Posterior cingulate gyrus (tissue), 11 donors: Measurements from ENCODE around the gene IGF2BP3.

Experiments used
- DNase-seq, 10 donors: peaks; one replicate each; pipeline versions ENCODE4 v3.0.0 to v3.0.0-alpha.2; 2020 to 2021; ENCODE audit warnings: mixed read lengths in 3 of 10
- intact Hi-C: fragments of 100-400 bp; cut with DNase I; formaldehyde crosslinking; loops from one replicate; pipeline ENCODE4 v1.15.1; 2023

The IGF2BP3 gene

GRCh38 chr7:23389701-23390100 is 80.6 kb downstream of the IGF2BP3 start:
- intact Hi-C loops: no loop called here
- DNase-seq: no peak

DNA sequence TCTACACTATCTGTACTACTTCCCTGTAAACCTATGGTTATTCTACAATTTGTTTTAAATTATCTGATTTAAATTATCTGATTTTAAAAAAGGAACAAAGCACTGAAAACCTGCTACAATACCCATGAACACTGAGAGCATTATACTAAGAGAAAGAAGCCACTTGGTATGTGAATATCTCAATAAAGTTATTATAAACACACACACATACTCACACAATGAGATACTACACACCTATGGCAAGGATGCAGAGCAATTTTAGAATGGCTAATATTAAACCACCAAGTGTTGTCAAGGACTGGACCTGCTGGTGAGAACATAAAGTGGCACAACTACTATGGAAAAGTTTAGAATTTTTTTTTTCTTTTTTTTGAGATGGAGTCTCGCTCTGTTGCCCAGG is 82.7 kb downstream of the IGF2BP3 start:
- intact Hi-C loops: no loop called here
- no peak for DNase-seq

DNA sequence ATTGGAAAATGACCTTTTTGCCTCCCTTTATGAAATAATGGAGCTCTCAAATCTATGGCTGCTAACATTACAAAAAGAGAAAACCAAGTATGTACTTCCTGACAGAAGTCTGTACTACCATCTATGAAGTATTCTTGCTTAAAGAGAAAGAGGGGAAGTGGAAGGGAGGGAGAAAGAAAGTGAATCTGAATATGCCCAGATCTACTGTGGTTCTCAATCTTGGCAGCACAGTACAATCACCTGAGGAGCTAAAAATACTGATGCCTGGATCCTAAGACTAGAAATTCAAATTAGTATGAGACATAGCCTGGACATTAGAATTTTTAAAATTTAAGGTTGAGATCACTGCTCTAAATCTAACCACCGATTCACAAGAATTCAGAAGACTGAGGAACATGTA is 85.2 kb downstream of the IGF2BP3 start:
- intact Hi-C loops: no loop called here
- no peak for DNase-seq

- intact Hi-C loops: no loop called here
- DNase-seq: no peak
Observed at GRCh38 chr7:23383225-23383624, 87.1 kb downstream of the IGF2BP3 start.

DNA sequence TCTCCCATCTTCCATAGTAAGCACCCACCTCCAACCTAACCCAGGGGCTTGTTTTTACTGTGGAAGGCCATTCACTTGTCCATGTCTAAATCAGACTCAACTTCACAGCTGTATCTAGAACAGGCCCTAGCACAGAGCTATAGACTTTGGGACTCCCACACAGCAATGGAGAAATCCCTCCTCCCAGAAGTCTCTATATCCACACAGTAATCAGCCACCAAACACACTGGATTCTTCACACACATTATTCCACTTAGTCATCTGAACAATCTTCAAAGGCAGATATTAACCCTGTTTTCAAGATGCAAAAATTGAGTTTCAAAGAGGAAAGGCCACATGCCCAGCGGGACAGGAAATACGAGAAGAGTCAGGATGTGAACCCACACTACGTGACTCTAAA is 89.3 kb downstream of the IGF2BP3 start:
- DNase-seq: no peak
- intact Hi-C loops: no loop called here

- intact Hi-C loops: no loop called here
- no peak for DNase-seq
Observed at GRCh38 chr7:23380556-23380955, 89.7 kb downstream of the IGF2BP3 start.

DNA sequence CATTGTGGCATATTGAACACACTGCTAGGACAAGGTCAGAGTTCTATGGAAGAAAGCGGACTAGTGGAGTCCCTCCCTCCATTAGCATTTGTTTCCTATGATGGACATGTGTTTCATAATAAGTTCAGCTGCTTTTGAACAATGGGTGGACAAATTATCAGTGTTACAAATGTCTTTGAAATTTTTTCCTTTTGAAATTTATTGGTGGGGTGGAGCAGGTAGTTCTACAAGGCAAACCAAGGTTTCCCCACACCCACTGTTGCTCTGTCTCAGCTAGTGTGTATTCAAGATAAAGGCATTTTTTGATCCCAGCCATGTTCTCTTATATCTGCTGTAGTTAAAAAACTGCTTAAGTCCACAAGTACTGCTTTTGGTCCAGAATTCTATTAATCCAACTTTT is 91.3 kb downstream of the IGF2BP3 start:
- intact Hi-C loops: no loop called here
- no peak for DNase-seq

- DNase-seq: no peak
- intact Hi-C loops: no loop called here
Observed at GRCh38 chr7:23377134-23377533, 93.2 kb downstream of the IGF2BP3 start.

GRCh38 chr7:23373151-23374004 is 96.9 kb downstream of the IGF2BP3 start:
- intact Hi-C loops: no loop called here
- no peak for DNase-seq

- no peak for DNase-seq
- intact Hi-C loops: no loop called here
Observed at GRCh38 chr7:23372611-23373010, 97.7 kb downstream of the IGF2BP3 start.

- intact Hi-C loops: no loop called here
- no peak for DNase-seq
Observed at GRCh38 chr7:23371654-23372053, 98.6 kb downstream of the IGF2BP3 start.

DNA sequence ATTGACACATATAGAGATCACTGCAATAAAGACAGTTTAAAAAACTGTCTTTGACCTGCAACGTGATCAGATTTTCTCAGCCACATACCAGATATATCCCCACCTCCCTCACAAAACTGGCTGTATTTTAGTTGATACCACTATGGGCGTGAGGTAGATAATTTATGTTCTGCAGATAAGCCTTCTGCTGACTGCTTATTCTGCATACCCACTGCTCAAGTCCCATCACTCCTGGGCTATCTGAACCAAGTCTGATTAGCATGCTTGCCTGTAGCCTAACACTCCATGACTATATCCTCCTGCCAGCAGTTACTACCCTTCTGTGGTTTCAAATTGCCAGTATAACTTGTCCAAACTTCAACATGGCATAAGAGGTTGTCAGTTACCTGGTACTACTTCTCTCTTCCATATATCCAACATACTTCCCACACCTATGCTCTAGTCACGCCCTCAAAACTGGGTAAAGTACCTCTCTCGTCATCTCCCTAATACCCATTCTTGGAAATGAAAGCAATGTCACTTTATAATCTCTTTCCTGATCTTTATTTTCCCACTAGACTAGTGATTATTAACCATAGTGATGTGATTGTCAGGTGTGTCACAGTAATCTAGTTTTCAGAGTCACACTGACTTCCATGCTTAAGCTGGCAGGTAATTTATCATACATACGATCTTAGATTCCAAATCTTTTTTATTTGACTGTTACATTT is 100.4 kb downstream of the IGF2BP3 start:
- intact Hi-C loops: no loop called here
- DNase-seq: no peak

DNA sequence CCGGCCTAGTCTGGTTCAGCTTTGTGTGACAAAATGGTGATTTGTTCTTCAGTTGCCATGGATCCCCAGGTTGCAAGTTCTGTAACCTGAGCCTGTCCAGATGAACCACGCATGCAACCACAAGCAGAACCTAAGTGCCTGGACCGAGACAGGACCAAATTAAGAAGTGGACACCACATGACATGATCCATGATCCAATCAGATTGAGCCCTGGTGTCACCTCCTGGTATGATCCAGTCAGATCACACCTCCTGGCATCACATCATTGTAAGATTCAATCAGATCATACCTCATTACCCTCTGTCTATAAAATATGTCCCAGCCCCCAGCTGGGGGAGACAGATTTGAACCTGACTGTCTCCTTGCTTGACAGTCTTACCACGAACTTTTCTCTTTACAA is 101.2 kb downstream of the IGF2BP3 start:
- no peak for DNase-seq
- intact Hi-C loops: no loop called here

- no peak for DNase-seq
- intact Hi-C loops: no loop called here
Observed at GRCh38 chr7:23358152-23358674, 112.1 kb downstream of the IGF2BP3 start.

GRCh38 chr7:23357190-23358093 is 112.8 kb downstream of the IGF2BP3 start:
- intact Hi-C loops: no loop called here
- no peak for DNase-seq

- no peak for DNase-seq
- intact Hi-C loops: no loop called here
Observed at GRCh38 chr7:23356726-23357125, 113.6 kb downstream of the IGF2BP3 start.

GRCh38 chr7:23356168-23356567 is 114.1 kb downstream of the IGF2BP3 start:
- no peak for DNase-seq
- intact Hi-C loops: no loop called here

DNA sequence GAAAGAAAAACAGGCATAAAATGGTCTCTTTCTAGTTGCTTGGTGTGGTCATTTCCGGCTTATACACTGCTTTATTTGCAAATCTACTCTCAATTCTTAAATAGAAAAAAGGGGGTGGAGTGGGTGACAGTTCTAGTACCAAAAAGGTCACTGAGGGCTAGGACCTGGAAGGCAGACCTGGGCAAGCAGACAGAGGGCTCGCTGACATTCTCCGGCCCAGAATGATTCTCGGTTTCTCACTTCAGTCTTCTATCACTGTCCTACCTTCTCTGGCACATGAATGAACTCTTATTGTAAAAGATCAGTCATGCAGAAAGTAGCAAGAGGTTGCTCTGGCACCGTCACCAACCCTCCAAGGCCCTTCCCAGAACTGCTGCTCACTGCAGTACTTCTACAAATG is 117.1 kb downstream of the IGF2BP3 start:
- no peak for DNase-seq
- intact Hi-C loops: no loop called here

- intact Hi-C loops: no loop called here
Observed at GRCh38 chr7:23350466-23350865, 119.8 kb downstream of the IGF2BP3 start.

DNA sequence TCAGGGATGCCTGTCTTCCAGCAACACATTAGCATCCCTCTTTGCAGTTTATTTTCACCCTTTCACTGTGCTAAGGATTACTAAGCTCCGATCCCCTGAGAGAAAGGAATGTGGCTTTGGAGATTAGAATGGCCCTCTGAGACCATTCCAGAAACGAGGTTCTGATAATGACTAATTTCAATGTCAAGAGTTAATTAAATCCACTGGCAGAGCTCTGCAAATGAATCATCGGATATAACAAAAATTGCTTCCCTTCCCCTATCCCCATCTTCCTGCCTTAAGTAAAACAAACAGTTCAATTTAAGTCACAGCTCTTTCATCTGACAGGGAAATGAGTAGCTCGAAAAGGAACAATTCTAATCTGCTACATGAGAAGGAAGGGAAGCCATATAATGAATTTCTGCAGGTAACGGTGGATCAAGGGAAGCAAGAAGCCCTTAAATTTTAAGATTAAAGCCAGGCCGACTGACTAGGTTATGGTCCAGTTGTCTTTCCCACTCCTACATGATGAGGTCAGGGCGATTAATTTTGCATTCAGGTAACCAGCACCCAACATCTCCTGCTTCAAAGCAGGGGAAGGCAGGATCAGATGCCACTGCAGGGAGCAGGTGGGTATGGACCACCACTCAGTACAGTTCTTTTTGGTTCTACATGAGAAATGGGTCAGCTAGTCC is 120.7 kb downstream of the IGF2BP3 start:
- DNase-seq: no peak
- intact Hi-C loops: no loop called here

More at GRCh38 chr7:23350466-23350865, 119.8 kb downstream of the IGF2BP3 start:
- no peak for DNase-seq
